ENCODE measurements around the gene ITGA7. TPM values are rescaled to one million over a fixed set of nuclear protein-coding genes. Genes with fewer than 3 reads are reported as not detected.

The ITGA7 gene
- polyA plus RNA-seq, 1 donor from 2014 or later: 13.5 TPM

- Histone ChIP-seq H3K9me2 (ENCODE audit: insufficient read depth, low read length) (no peaks in the 10 kb centered on the region), H3K27ac (ENCODE audit: low read length) (no peak overlapping the region), H3K9ac (ENCODE audit: low read length) (no peak overlapping the region), H2AFZ (ENCODE audit: low read depth, low read length) (no peak overlapping the region), H3K79me2 (replicated peaks; ENCODE audit: insufficient read depth, low read length) (no peaks in the 10 kb centered on the region), H4K20me1 (ENCODE audit: insufficient read depth) (no peaks in the 10 kb centered on the region), H3K4me2 (ENCODE audit: low read length) (no peak overlapping the region), H3F3A (ENCODE audit: insufficient read depth, low read length, poor library complexity, severe bottlenecking) (no peaks in the 10 kb centered on the region), H3K4me3 (ENCODE audit: low read length) (peak overlapping the region; percentile 82), H3K27me3 (ENCODE audit: insufficient read depth, low read depth, low read length) (peaks cover 10% of the 10 kb centered on the region), H3K9me3 (ENCODE audit: low read length) (no peaks in the 10 kb centered on the region), H3K36me3 (ENCODE audit: insufficient read depth, low read length) (no peaks in the 10 kb centered on the region)
- TF ChIP-seq SMC3 (conservative IDR thresholded peaks at IDR 0.05; ENCODE audit: poor library complexity): no peak
- TF ChIP-seq MXI1 (conservative IDR thresholded peaks at IDR 0.05; ENCODE audit: poor library complexity, severe bottlenecking): no peak
- TF ChIP-seq EZH2 (IDR thresholded peaks at IDR 0.05; ENCODE audit: borderline replicate concordance, insufficient read depth, low read length, poor library complexity, severe bottlenecking): no peak
- TF ChIP-seq CTCF (IDR thresholded peaks at IDR 0.05; ENCODE audit: poor library complexity, severe bottlenecking): no peak
- TF ChIP-seq RAD21 (conservative IDR thresholded peaks at IDR 0.05): no peak
- no peak for TF ChIP-seq REST (IDR thresholded peaks at IDR 0.05; ENCODE audit: borderline replicate concordance)
- TF ChIP-seq EP300 (conservative IDR thresholded peaks at IDR 0.05; ENCODE audit: poor library complexity, severe bottlenecking): no peak
- no peak for TF ChIP-seq TAF1 (IDR thresholded peaks at IDR 0.05; ENCODE audit: low read depth)
- TF ChIP-seq POLR2AphosphoS5 (IDR thresholded peaks at IDR 0.05): no peak
These were observed 1.1 kb upstream of the ITGA7 start for GRCh38 chr12:55708695-55709233.

GRCh38 chr12:55707219-55707671, 459 bp downstream of the ITGA7 start:
- peak overlapping the region; percentile 41 for H2AFZ ChIP-seq (ENCODE audit: low read depth, low read length)
- peak overlapping the region; percentile 57 for H3K4me2 ChIP-seq (ENCODE audit: low read length)
- H3K9me2 ChIP-seq (ENCODE audit: insufficient read depth, low read length): no peaks in the 10 kb centered on the region
- no peak for TF ChIP-seq SMC3 (conservative IDR thresholded peaks at IDR 0.05; ENCODE audit: poor library complexity)
- TF ChIP-seq MXI1 (conservative IDR thresholded peaks at IDR 0.05; ENCODE audit: poor library complexity, severe bottlenecking): peak; percentile 43
- TF ChIP-seq REST (IDR thresholded peaks at IDR 0.05; ENCODE audit: borderline replicate concordance): no peak
- no peak for TF ChIP-seq EP300 (conservative IDR thresholded peaks at IDR 0.05; ENCODE audit: poor library complexity, severe bottlenecking)
- no peak for TF ChIP-seq EZH2 (IDR thresholded peaks at IDR 0.05; ENCODE audit: borderline replicate concordance, insufficient read depth, low read length, poor library complexity, severe bottlenecking)
- TF ChIP-seq CTCF (IDR thresholded peaks at IDR 0.05; ENCODE audit: poor library complexity, severe bottlenecking): no peak
- no peak for TF ChIP-seq TAF1 (IDR thresholded peaks at IDR 0.05; ENCODE audit: low read depth)
- TF ChIP-seq POLR2AphosphoS5 (IDR thresholded peaks at IDR 0.05): no peak
- no peaks in the 10 kb centered on the region for H3K36me3 ChIP-seq (ENCODE audit: insufficient read depth, low read length)
- H3K9ac ChIP-seq (ENCODE audit: low read length): peak overlapping the region; percentile 56
- no peaks in the 10 kb centered on the region for H3F3A ChIP-seq (ENCODE audit: insufficient read depth, low read length, poor library complexity, severe bottlenecking)
- H3K27ac ChIP-seq (ENCODE audit: low read length): no peak overlapping the region
- H3K79me2 ChIP-seq (replicated peaks; ENCODE audit: insufficient read depth, low read length): no peaks in the 10 kb centered on the region
- peak overlapping the region; percentile 82 for H3K4me3 ChIP-seq (ENCODE audit: low read length)
- peaks cover 10% of the 10 kb centered on the region for H3K27me3 ChIP-seq (ENCODE audit: insufficient read depth, low read depth, low read length)
- H3K9me3 ChIP-seq (ENCODE audit: low read length): no peaks in the 10 kb centered on the region
- no peaks in the 10 kb centered on the region for H4K20me1 ChIP-seq (ENCODE audit: insufficient read depth)

Measured in neural cell (in vitro differentiated cells).